ENCODE data around the gene NFATC2. TPM values are rescaled to one million over a fixed set of nuclear protein-coding genes. Genes with fewer than 3 reads are reported as not detected.
"Not testable (repeated sequence)": the region's sequence is repeated elsewhere in the genome, so short reads cannot be mapped to it uniquely, and the experiment has no call there.

NFATC2 gene
- polyA plus RNA-seq, 1 donor from 2014 or later: not detected

DNA sequence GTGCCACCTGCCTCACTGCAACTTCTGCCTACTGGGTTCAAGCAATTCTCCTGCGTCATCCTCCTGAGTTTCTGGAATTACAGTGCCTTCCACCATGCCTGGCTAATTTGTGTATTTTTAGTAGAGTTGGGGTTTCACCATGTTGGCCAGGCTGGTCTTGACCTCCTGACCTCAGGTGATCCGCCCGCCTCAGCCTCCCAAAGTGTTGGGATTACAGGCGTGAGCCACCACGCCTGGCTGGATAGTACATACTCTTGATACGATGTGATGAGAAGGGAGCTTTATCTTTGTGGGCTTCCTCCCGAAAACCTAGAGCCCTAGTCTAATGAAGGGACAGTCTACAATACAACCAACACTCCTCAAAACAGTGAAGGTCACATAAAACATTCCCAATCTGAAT, 2.4 kb downstream of the NFATC2 start:
- not testable (repeated sequence) for H3K9ac ChIP-seq (ENCODE audit: low read length); H3K79me2 ChIP-seq (replicated peaks; ENCODE audit: insufficient read depth, low read length); H3K36me3 ChIP-seq (ENCODE audit: insufficient read depth, low read length); H3K9me3 ChIP-seq (ENCODE audit: low read length); H2AFZ ChIP-seq (ENCODE audit: low read depth, low read length); H3F3A ChIP-seq (ENCODE audit: insufficient read depth, low read length, poor library complexity, severe bottlenecking); H3K27ac ChIP-seq (ENCODE audit: low read length); H3K4me3 ChIP-seq (ENCODE audit: low read length); H4K20me1 ChIP-seq (ENCODE audit: insufficient read depth); H3K9me2 ChIP-seq (ENCODE audit: insufficient read depth, low read length); H3K4me2 ChIP-seq (ENCODE audit: low read length)
- peaks cover 21% of the 10 kb centered on the region for H3K27me3 ChIP-seq (ENCODE audit: insufficient read depth, low read depth, low read length)

GRCh38 chr20:51536116-51537069, 6.1 kb downstream of the NFATC2 start:
- peaks cover 6% of the 10 kb centered on the region for H3K9me3 ChIP-seq (ENCODE audit: low read length)
- H3K9ac ChIP-seq (ENCODE audit: low read length): no peak overlapping the region
- H3K4me2 ChIP-seq (ENCODE audit: low read length): no peak overlapping the region
- TF ChIP-seq EP300 (conservative IDR thresholded peaks at IDR 0.05; ENCODE audit: poor library complexity, severe bottlenecking) (no peak), EZH2 (IDR thresholded peaks at IDR 0.05; ENCODE audit: borderline replicate concordance, insufficient read depth, low read length, poor library complexity, severe bottlenecking) (no peak), SMC3 (conservative IDR thresholded peaks at IDR 0.05; ENCODE audit: poor library complexity) (no peak)
- TF ChIP-seq, protein P1, sequence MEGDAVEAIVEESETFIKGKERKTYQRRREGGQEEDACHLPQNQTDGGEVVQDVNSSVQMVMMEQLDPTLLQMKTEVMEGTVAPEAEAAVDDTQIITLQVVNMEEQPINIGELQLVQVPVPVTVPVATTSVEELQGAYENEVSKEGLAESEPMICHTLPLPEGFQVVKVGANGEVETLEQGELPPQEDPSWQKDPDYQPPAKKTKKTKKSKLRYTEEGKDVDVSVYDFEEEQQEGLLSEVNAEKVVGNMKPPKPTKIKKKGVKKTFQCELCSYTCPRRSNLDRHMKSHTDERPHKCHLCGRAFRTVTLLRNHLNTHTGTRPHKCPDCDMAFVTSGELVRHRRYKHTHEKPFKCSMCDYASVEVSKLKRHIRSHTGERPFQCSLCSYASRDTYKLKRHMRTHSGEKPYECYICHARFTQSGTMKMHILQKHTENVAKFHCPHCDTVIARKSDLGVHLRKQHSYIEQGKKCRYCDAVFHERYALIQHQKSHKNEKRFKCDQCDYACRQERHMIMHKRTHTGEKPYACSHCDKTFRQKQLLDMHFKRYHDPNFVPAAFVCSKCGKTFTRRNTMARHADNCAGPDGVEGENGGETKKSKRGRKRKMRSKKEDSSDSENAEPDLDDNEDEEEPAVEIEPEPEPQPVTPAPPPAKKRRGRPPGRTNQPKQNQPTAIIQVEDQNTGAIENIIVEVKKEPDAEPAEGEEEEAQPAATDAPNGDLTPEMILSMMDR (IDR thresholded peaks at IDR 0.05; ENCODE audit: poor library complexity, severe bottlenecking): no peak
- TF ChIP-seq, protein P2, sequence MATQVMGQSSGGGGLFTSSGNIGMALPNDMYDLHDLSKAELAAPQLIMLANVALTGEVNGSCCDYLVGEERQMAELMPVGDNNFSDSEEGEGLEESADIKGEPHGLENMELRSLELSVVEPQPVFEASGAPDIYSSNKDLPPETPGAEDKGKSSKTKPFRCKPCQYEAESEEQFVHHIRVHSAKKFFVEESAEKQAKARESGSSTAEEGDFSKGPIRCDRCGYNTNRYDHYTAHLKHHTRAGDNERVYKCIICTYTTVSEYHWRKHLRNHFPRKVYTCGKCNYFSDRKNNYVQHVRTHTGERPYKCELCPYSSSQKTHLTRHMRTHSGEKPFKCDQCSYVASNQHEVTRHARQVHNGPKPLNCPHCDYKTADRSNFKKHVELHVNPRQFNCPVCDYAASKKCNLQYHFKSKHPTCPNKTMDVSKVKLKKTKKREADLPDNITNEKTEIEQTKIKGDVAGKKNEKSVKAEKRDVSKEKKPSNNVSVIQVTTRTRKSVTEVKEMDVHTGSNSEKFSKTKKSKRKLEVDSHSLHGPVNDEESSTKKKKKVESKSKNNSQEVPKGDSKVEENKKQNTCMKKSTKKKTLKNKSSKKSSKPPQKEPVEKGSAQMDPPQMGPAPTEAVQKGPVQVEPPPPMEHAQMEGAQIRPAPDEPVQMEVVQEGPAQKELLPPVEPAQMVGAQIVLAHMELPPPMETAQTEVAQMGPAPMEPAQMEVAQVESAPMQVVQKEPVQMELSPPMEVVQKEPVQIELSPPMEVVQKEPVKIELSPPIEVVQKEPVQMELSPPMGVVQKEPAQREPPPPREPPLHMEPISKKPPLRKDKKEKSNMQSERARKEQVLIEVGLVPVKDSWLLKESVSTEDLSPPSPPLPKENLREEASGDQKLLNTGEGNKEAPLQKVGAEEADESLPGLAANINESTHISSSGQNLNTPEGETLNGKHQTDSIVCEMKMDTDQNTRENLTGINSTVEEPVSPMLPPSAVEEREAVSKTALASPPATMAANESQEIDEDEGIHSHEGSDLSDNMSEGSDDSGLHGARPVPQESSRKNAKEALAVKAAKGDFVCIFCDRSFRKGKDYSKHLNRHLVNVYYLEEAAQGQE (IDR thresholded peaks at IDR 0.05; ENCODE audit: borderline replicate concordance): no peak
- no peaks in the 10 kb centered on the region for H4K20me1 ChIP-seq (ENCODE audit: insufficient read depth)
- H3K27me3 ChIP-seq (ENCODE audit: insufficient read depth, low read depth, low read length): peaks cover under 1% of the 10 kb centered on the region
- no peak overlapping the region for H3K4me3 ChIP-seq (ENCODE audit: low read length)
- no peak overlapping the region for H2AFZ ChIP-seq (ENCODE audit: low read depth, low read length)
- no peaks in the 10 kb centered on the region for H3K79me2 ChIP-seq (replicated peaks; ENCODE audit: insufficient read depth, low read length)
- H3K9me2 ChIP-seq (ENCODE audit: insufficient read depth, low read length): no peaks in the 10 kb centered on the region
- no peak overlapping the region for H3K27ac ChIP-seq (ENCODE audit: low read length)
- no peaks in the 10 kb centered on the region for H3K36me3 ChIP-seq (ENCODE audit: insufficient read depth, low read length)
- no peaks in the 10 kb centered on the region for H3F3A ChIP-seq (ENCODE audit: insufficient read depth, low read length, poor library complexity, severe bottlenecking)

GRCh38 chr20:51535674-51536073, 6.8 kb downstream of the NFATC2 start:
- Histone ChIP-seq H3F3A (ENCODE audit: insufficient read depth, low read length, poor library complexity, severe bottlenecking) (no peaks in the 10 kb centered on the region), H3K4me2 (ENCODE audit: low read length) (no peak overlapping the region), H3K79me2 (replicated peaks; ENCODE audit: insufficient read depth, low read length) (no peaks in the 10 kb centered on the region), H3K36me3 (ENCODE audit: insufficient read depth, low read length) (no peaks in the 10 kb centered on the region), H3K9me2 (ENCODE audit: insufficient read depth, low read length) (no peaks in the 10 kb centered on the region), H3K27me3 (ENCODE audit: insufficient read depth, low read depth, low read length) (no peaks in the 10 kb centered on the region), H3K9ac (ENCODE audit: low read length) (no peak overlapping the region), H3K4me3 (ENCODE audit: low read length) (no peak overlapping the region), H3K9me3 (ENCODE audit: low read length) (peaks cover 6% of the 10 kb centered on the region), H3K27ac (ENCODE audit: low read length) (no peak overlapping the region), H2AFZ (ENCODE audit: low read depth, low read length) (no peak overlapping the region), H4K20me1 (ENCODE audit: insufficient read depth) (no peaks in the 10 kb centered on the region)
- no peak for TF ChIP-seq SMC3 (conservative IDR thresholded peaks at IDR 0.05; ENCODE audit: poor library complexity)
- TF ChIP-seq RAD21 (conservative IDR thresholded peaks at IDR 0.05): no peak
- no peak for TF ChIP-seq TAF1 (IDR thresholded peaks at IDR 0.05; ENCODE audit: low read depth)
- TF ChIP-seq, protein P2 (IDR thresholded peaks at IDR 0.05; ENCODE audit: borderline replicate concordance): no peak
- no peak for TF ChIP-seq EZH2 (IDR thresholded peaks at IDR 0.05; ENCODE audit: borderline replicate concordance, insufficient read depth, low read length, poor library complexity, severe bottlenecking)
- no peak for TF ChIP-seq EP300 (conservative IDR thresholded peaks at IDR 0.05; ENCODE audit: poor library complexity, severe bottlenecking)
- TF ChIP-seq MXI1 (conservative IDR thresholded peaks at IDR 0.05; ENCODE audit: poor library complexity, severe bottlenecking): no peak
- TF ChIP-seq, protein P1 (IDR thresholded peaks at IDR 0.05; ENCODE audit: poor library complexity, severe bottlenecking): no peak
- TF ChIP-seq POLR2AphosphoS5 (IDR thresholded peaks at IDR 0.05): no peak
